IMR-90 (cell line): ENCODE results near the gene SLC4A7. TPM values are rescaled to one million over a fixed set of nuclear protein-coding genes. Genes with fewer than 3 reads are reported as not detected.

ENCODE experiments used
- ATAC-seq: fragments of 200-7000 bp; cut with Tn5 transposase; 2 replicates; pipeline ENCODE4 v1.9.1; 2020; ENCODE audit warnings: low read depth, mild to moderate bottlenecking, moderate library complexity
- BruUV-seq: library from RNA; stranded (reverse); fragments of 400-500 nt; replicated peaks from 2 replicates; lab custom pipeline; 2021; lab: Mats Ljungman, UMichigan
- CTCF ChIA-PET: fragments of 300-600 bp; formaldehyde crosslinking; extraction: SDS; loops from one replicate; lab custom pipeline; 2021; ENCODE audit warnings: antibody characterized with exemption; lab: Yijun Ruan, JAX
- POLR2A ChIA-PET: fragments of 300-600 bp; sonication (Branson Sonifier 250); formaldehyde crosslinking; loops from one replicate; lab custom pipeline; 2022; ENCODE audit warnings: antibody characterized with exemption; ENCODE audit not compliant: unreplicated experiment; lab: Charles Lee
- DNase-seq: peaks from one replicate; pipeline ENCODE4 v3.0.0; 2013
- H2AFZ ChIP-seq: replicated peaks from 2 replicates; pipeline ENCODE3; 2013; ENCODE audit warnings: low read length, mild to moderate bottlenecking; ENCODE audit not compliant: poor library complexity
- H2AK5ac ChIP-seq: 2 replicates; pipeline ENCODE4 v1.6.1; 2013; ENCODE audit warnings: low read depth, low read length, inconsistent platforms
- H2AK9ac ChIP-seq: replicated peaks from 2 replicates; pipeline ENCODE3; 2013; ENCODE audit warnings: mild to moderate bottlenecking, low read depth, low read length, moderate library complexity; ENCODE audit not compliant: poor library complexity
- H2BK120ac ChIP-seq: 2 replicates; pipeline ENCODE4 v1.6.1; 2013; ENCODE audit warnings: low read depth, low read length, inconsistent platforms
- H2BK15ac ChIP-seq: 3 replicates; pipeline ENCODE4 v1.6.1; 2013; ENCODE audit warnings: low read depth, low read length, inconsistent platforms
- H2BK20ac ChIP-seq: 2 replicates; pipeline ENCODE4 v1.6.1; 2013; ENCODE audit warnings: low read depth, mild to moderate bottlenecking, inconsistent platforms, low read length, moderate library complexity
- H2BK5ac ChIP-seq: 2 replicates; pipeline ENCODE4 v1.6.1; 2013; ENCODE audit warnings: mild to moderate bottlenecking, low read depth, low read length, inconsistent platforms; ENCODE audit not compliant: poor library complexity, severe bottlenecking
- H3K14ac ChIP-seq: replicated peaks from 2 replicates; pipeline ENCODE4 v1.6.1; 2013; ENCODE audit warnings: low read depth, low read length, inconsistent platforms
- H3K18ac ChIP-seq: 2 replicates; pipeline ENCODE4 v1.6.1; 2013; ENCODE audit warnings: low read depth, low read length, control low read depth
- H3K23ac ChIP-seq: 2 replicates; pipeline ENCODE4 v1.6.1; 2013; ENCODE audit warnings: low read depth, low read length, inconsistent platforms
- H3K27ac ChIP-seq: 2 replicates; pipeline ENCODE4 v1.5.1; 2013; ENCODE audit warnings: mild to moderate bottlenecking, control low read depth, low read length; ENCODE audit not compliant: insufficient read depth
- H3K27me3 ChIP-seq: 2 replicates; pipeline ENCODE4 v1.6.1; 2013; ENCODE audit warnings: low read length; ENCODE audit not compliant: control insufficient read depth, insufficient read depth
- H3K36me3 ChIP-seq: 2 replicates; pipeline ENCODE4 v1.6.1; 2013; ENCODE audit warnings: low read length, mixed read lengths; ENCODE audit not compliant: control insufficient read depth, insufficient read depth
- H3K4ac ChIP-seq: 2 replicates; pipeline ENCODE4 v1.6.1; 2013; ENCODE audit warnings: low read depth, low read length, inconsistent platforms
- H3K4me1 ChIP-seq: 2 replicates; pipeline ENCODE4 v1.6.1; 2013; ENCODE audit warnings: low read length, mixed read lengths; ENCODE audit not compliant: control insufficient read depth, insufficient read depth
- H3K4me2 ChIP-seq: 2 replicates; pipeline ENCODE4 v1.6.1; 2013; ENCODE audit warnings: low read depth, mild to moderate bottlenecking, control low read depth, low read length, moderate library complexity
- H3K4me3 ChIP-seq: 2 replicates; pipeline ENCODE4 v1.5.1; 2013; ENCODE audit warnings: low read depth, mild to moderate bottlenecking, control low read depth, low read length, moderate library complexity; ENCODE audit not compliant: insufficient read depth
- H3K56ac ChIP-seq: 2 replicates; pipeline ENCODE4 v1.6.1; 2013; ENCODE audit warnings: low read length, inconsistent platforms; ENCODE audit not compliant: insufficient read depth; ENCODE audit errors: extremely low read depth
- H3K79me1 ChIP-seq, 2 experiments: 2 replicates each; pipeline ENCODE4 v1.6.1; 2013; ENCODE audit warnings: low read length in 2 of 2, inconsistent platforms in 1 of 2, low read depth in 1 of 2
- H3K9ac ChIP-seq: 2 replicates; pipeline ENCODE4 v1.6.1; 2013; ENCODE audit warnings: low read depth, low read length, control low read depth
- H3K9me1 ChIP-seq: 2 replicates; pipeline ENCODE4 v1.6.1; 2013; ENCODE audit warnings: low read length, inconsistent platforms; ENCODE audit not compliant: insufficient read depth
- H3K9me3 ChIP-seq: 2 replicates; pipeline ENCODE4 v1.6.1; 2013; ENCODE audit warnings: low read length; ENCODE audit not compliant: control insufficient read depth, insufficient read depth
- H4K20me1 ChIP-seq: 2 replicates; pipeline ENCODE4 v1.6.1; 2013; ENCODE audit warnings: low read length, inconsistent platforms; ENCODE audit not compliant: insufficient read depth
- H4K5ac ChIP-seq: 2 replicates; pipeline ENCODE4 v1.6.1; 2013; ENCODE audit warnings: mild to moderate bottlenecking, low read depth, low read length, control low read depth
- H4K8ac ChIP-seq, 2 experiments: 2 replicates each; pipeline ENCODE4 v1.6.1; 2013; ENCODE audit warnings: low read depth in 2 of 2, low read length in 2 of 2, control low read depth in 1 of 2, inconsistent platforms in 1 of 2
- H4K91ac ChIP-seq: 2 replicates; pipeline ENCODE4 v1.6.1; 2013; ENCODE audit warnings: low read depth, low read length, inconsistent platforms; ENCODE audit not compliant: insufficient read depth
- FOS ChIP-seq: fragments of 150-350 bp; IDR thresholded peaks from 2 replicates; pipeline ENCODE4 v1.6.1; 2016; ENCODE audit warnings: low read depth, low read length
- MAFK ChIP-seq: IDR thresholded peaks from 2 replicates; pipeline ENCODE4 v1.6.1; 2012; ENCODE audit warnings: low read depth, low read length, improper control_type of control experiment
- MAZ ChIP-seq: IDR thresholded peaks from 2 replicates; pipeline ENCODE4 v1.6.1; 2012; ENCODE audit warnings: low read depth, mild to moderate bottlenecking, low read length, improper control_type of control experiment, moderate library complexity, borderline replicate concordance
- NFE2L2 ChIP-seq: fragments of 150-350 bp; IDR thresholded peaks from 2 replicates; pipeline ENCODE4 v1.6.1; 2016; ENCODE audit warnings: low read depth, mild to moderate bottlenecking, low read length
- RAD21 ChIP-seq: IDR thresholded peaks from 2 replicates; pipeline ENCODE4 v1.6.1; 2012; ENCODE audit warnings: low read length, improper control_type of control experiment
- WGBS, 2 experiments: methylation state at CpG; one replicate each; pipeline versions ENCODE4 v1.1.5 to v1.1.7; 2013; ENCODE audit warnings: missing lambda C conversion rate in 2 of 2; ENCODE audit not compliant: insufficient read length in 1 of 2; ENCODE audit errors: extremely low coverage in 2 of 2; 5-methylcytosine and 5-hydroxymethylcytosine counted together
- dilution Hi-C: fragments of 300-500 bp; cut with HindIII; formaldehyde crosslinking; loops from one replicate; pipeline ENCODE4 v1.14.3; 2018; ENCODE audit warnings: low sequenced_read_pairs; ENCODE audit not compliant: unreplicated experiment
- in situ Hi-C: fragments of 300-500 bp; cut with MboI; formaldehyde crosslinking; loops from 3 replicates; pipeline ENCODE4 v1.14.3; 2019; ENCODE audit warnings: low sequenced_read_pairs, inconsistent platforms, mixed read lengths
- intact Hi-C: fragments of 100-400 bp; cut with micrococcal nuclease; formaldehyde crosslinking; loops from 2 replicates; pipeline ENCODE4 v1.10.0; 2022
- polyA plus RNA-seq, 3 experiments: library from polyadenylated mRNA; depleted of rRNA; stranded (reverse); fragments of >200 nt; gene quantifications; 2 replicates each; pipeline ENCODE4 v1.2.3, GENCODE V29; 2012; ENCODE audit warnings: low replicate concordance in 1 of 3
- total RNA-seq: library from RNA; depleted of rRNA; stranded (reverse); fragments of >200 nt; gene quantifications from 2 replicates; pipeline ENCODE4 v1.2.3, GENCODE V29; 2012
- TF ChIP-seq, protein P1 (sequence below): fragments of 150-350 bp; IDR thresholded peaks from 2 replicates; pipeline ENCODE4 v1.6.1; 2016; ENCODE audit warnings: low read depth, mild to moderate bottlenecking, low read length, moderate library complexity, borderline replicate concordance

The SLC4A7 gene
- total and polyA plus RNA-seq, 2 of the 4 experiments (the other 2 are of a cell fraction): 17.7 to 50.4 TPM

GRCh38 chr3:27462228-27462627 lies 22.0 kb downstream of the SLC4A7 start:
- no peak overlapping the region for H3K18ac ChIP-seq
- H2AK5ac ChIP-seq: no peak overlapping the region
- no peak overlapping the region for H2BK120ac ChIP-seq
- no peaks in the 10 kb centered on the region; the same call in 1 of the 2 replicates for H3K4me1 ChIP-seq
- no peak overlapping the region for H2AFZ ChIP-seq
- H2BK5ac ChIP-seq: no peak overlapping the region
- no peak overlapping the region for H2AK9ac ChIP-seq
- DNase-seq: no peak
- no peak overlapping the region for H4K8ac ChIP-seq
- CTCF ChIA-PET: no interaction called here
- no peak overlapping the region for H3K4ac ChIP-seq
- H3K79me1 ChIP-seq: peaks cover 15 to 40% of the 10 kb centered on the region in 2 experiments
- no peaks in the 10 kb centered on the region for H3K9me3 ChIP-seq
- no TSS peak for BruUV-seq
- H4K20me1 ChIP-seq: peaks cover 60% of the 10 kb centered on the region
- no peak overlapping the region for H3K56ac ChIP-seq
- dilution Hi-C loops: no loop called here
- no peak overlapping the region for H3K27ac ChIP-seq
- H3K4me3 ChIP-seq: no peak overlapping the region
- intact Hi-C loops: no loop called here
- H3K23ac ChIP-seq: no peak overlapping the region
- H3K27me3 ChIP-seq: no peaks in the 10 kb centered on the region
- H3K4me2 ChIP-seq: no peak overlapping the region
- 96% methylated on average over 5 of the region's 8 CpGs; no CpG with 5 or more reads in 1 of the 2 experiments for WGBS, 2 experiments
- TF ChIP-seq NFE2L2 (no peak), FOS (no peak), MAZ (no peak), RAD21 (no peak), MAFK (no peak)
- TF ChIP-seq, protein P1, sequence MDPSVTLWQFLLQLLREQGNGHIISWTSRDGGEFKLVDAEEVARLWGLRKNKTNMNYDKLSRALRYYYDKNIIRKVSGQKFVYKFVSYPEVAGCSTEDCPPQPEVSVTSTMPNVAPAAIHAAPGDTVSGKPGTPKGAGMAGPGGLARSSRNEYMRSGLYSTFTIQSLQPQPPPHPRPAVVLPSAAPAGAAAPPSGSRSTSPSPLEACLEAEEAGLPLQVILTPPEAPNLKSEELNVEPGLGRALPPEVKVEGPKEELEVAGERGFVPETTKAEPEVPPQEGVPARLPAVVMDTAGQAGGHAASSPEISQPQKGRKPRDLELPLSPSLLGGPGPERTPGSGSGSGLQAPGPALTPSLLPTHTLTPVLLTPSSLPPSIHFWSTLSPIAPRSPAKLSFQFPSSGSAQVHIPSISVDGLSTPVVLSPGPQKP: no peak
- H2BK20ac ChIP-seq: no peak overlapping the region
- H4K91ac ChIP-seq: no peak overlapping the region
- H3K36me3 ChIP-seq: peaks cover 3% of the 10 kb centered on the region
- no peak overlapping the region for H2BK15ac ChIP-seq
- no peak overlapping the region for H4K5ac ChIP-seq
- peaks cover 2% of the 10 kb centered on the region; the same call in 1 of the 2 replicates for H3K9me1 ChIP-seq
- in situ Hi-C loops: no loop called here
- ATAC-seq: no peak
- POLR2A ChIA-PET: no interaction called here
- no peak overlapping the region for H3K9ac ChIP-seq
- H3K14ac ChIP-seq: no peak overlapping the region
